GM12872 (cell line): ENCODE measurements around the gene FCRL2.

Experiments
- TF ChIP-seq, protein P1 (sequence below): IDR thresholded peaks from 3 replicates; pipeline ENCODE4 v1.5.1; 2011; ENCODE audit warnings: low read depth, mild to moderate bottlenecking, low read length, moderate library complexity; ENCODE audit not compliant: insufficient read depth

FCRL2 gene

DNA sequence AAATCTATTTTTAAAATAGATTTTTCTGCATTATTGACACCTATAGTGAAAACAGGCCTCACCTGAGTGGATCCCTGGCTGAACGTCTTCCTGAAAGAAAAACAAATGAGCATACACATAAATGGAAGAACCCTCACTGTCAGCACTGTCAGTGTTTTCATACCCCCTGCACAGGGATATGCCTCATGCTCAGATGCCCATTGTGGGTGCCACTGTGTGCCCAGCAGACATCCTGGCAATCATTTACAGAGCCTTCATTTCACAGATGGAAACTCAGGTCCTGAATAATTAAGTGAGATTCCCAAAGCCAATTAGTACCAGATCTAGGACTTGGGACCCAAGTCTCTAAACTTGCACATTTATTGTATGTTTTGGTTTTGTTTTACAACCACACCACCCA is 23.1 kb upstream of the FCRL2 start:
- TF ChIP-seq, protein P1, sequence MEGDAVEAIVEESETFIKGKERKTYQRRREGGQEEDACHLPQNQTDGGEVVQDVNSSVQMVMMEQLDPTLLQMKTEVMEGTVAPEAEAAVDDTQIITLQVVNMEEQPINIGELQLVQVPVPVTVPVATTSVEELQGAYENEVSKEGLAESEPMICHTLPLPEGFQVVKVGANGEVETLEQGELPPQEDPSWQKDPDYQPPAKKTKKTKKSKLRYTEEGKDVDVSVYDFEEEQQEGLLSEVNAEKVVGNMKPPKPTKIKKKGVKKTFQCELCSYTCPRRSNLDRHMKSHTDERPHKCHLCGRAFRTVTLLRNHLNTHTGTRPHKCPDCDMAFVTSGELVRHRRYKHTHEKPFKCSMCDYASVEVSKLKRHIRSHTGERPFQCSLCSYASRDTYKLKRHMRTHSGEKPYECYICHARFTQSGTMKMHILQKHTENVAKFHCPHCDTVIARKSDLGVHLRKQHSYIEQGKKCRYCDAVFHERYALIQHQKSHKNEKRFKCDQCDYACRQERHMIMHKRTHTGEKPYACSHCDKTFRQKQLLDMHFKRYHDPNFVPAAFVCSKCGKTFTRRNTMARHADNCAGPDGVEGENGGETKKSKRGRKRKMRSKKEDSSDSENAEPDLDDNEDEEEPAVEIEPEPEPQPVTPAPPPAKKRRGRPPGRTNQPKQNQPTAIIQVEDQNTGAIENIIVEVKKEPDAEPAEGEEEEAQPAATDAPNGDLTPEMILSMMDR: no peak

DNA sequence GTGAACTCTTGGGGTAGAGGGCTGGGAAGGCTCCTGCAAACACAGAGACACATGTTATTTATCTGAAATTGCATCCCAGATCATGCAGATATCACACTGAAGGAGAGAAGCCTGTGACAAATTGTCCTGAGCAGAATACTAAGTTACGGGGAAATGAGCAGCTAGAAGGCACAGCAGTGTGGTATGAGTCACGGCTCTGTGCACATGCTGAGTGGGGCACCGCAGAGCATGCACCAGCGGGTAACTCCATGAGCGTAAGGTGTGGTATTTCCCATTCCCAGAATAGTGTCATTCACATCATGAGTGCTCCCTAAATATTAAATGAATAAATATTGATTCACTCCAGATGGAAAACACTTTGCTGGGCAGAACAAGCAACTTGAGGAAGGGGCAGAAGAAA is 21.3 kb upstream of the FCRL2 start:
- TF ChIP-seq, protein P1: no peak

DNA sequence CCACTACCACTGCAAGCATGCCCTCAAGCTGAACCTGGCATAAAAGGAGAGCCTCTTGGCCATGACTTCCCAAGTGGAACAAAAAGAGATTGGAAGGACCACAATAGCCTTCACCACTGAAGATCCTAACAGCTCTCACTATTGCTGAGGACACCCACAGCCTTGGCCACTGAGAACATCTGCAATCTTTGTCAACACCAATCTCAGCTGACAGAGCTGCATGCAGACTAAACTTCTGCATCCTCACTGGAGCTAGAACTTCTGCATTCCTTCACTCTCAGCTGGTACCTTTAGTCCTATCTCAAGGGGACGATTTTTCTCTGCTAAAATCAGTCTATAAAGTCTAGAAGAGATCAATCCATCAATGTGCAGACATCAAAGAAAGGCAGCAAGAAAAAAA is 8.3 kb upstream of the FCRL2 start:
- TF ChIP-seq, protein P1: no peak

DNA sequence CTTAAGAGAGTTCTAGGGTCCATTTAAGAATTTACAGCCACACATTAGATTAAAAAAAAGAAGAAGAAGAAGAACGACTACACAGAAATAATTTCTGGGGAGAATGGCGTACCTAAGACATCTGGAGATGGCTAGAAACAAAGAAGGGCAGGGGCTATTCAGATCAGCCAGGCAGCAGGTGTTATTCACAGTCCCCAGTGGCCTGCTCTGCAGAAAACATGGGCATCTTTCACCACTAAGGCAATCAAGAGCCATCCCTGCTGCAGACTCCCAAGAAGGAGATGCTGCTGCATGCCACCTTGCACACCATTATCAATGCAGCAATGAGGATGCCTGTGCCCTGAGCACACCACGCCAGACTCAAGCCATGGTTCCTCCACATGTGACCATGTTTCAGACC is 7.9 kb upstream of the FCRL2 start:
- TF ChIP-seq, protein P1: no peak

DNA sequence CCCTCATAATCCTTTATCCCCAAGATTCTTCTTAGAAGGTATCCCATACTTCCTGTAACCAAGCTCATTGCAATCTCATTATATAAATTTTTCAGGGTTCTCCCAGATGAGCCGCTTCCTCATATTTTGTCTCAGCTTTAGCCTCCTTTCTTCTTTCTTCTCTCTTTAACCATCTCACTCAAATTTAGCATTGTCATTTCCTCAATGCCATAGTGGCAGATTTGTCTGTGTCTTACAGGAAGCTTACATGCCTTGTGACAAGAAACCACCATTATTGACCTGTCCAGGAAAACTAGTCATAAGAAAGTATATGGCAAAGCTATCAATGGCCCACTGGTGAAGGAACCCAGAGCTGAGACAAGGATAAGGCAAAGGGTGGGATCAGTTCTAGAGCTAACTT is 6.0 kb upstream of the FCRL2 start:
- TF ChIP-seq, protein P1: no peak

DNA sequence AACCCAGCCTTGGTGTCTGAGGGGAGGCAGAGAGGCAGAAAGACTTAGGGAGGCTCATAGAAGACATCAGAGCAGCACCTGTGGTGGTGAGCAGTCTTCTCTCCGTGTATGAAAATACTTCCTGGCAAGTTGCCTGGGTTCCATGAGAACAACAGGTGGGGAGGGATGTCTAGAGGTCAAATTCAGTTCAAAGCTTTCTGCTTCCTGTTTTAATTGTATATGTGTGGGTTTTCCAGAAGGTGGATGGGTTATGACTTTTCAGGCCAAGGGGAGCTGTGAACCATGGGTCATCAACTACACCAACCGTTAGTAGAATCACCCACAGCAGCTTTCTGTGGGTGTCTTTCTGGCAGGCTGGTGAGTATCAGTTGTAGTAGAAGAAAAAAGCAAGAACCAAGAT is 4.1 kb upstream of the FCRL2 start:
- TF ChIP-seq, protein P1: no peak

DNA sequence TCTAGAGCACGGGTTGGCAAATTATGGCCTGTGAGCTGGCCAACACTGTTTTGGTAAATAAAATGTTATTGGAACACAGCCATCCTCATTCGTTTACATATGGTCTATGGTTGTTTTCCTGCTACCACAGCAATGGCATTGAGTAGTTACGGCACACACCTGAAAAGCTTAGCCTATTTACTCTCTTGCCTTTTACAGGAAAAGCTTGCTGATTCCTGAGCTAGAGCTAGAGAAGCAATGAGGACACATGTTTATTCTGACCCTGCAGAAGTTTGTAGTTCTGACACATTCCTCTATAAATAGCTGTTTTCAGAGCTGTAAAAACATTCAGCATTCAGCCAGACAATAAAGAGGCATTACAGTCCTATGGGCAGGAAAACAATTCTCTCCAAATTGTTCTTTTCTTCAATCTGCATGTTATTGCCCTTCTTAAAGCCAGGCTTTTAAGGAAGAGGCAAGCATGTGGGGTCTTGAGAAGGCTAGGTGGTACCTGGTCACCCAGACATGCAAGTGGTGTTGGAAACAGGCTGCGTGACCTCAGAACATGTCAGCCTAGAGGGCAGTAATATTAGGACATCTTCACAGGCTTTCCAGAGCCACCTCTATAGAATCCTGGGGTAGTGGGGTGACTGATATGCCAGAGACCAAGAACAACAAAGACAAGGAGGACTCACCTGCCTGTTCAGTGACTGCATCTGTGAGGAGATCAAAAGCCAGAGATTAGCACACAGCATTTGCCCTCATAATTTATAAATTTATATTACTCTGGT is 1.6 kb downstream of the FCRL2 start:
- TF ChIP-seq, protein P1: no peak
